GM12875 (cell line): Measurements from ENCODE around the gene BANK1.

ENCODE experiments used
- H3K4me3 ChIP-seq: one replicate; pipeline ENCODE4 v1.5.1; 2011; ENCODE audit warnings: low read depth, low read length, control low read depth
- TF ChIP-seq, protein P1 (sequence below): IDR thresholded peaks from 2 replicates; pipeline ENCODE4 v1.5.1; 2011; ENCODE audit warnings: low read depth, mild to moderate bottlenecking, control low read depth, inconsistent platforms, low read length, moderate library complexity, borderline replicate concordance; ENCODE audit not compliant: insufficient read depth

The BANK1 gene

DNA sequence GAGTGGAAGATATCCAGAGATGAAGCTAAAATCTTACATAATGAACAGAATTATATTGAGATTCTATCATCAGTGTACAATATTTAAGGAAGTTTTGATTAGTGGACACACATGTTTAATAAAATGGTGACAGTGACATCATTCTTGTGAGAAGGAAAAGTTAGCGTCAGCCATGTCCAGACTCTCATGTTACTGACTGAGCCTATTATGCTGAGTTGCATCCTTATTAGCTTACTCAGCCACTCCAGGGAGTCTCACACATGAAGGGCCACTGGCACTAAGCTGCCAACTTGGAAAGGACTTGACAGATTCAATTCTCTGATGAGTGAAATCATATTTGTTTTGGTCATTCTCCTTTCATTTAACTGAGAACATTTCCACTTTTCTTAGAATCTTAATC is 170.6 kb downstream of the BANK1 start:
- no peak overlapping the region for H3K4me3 ChIP-seq
- TF ChIP-seq, protein P1, sequence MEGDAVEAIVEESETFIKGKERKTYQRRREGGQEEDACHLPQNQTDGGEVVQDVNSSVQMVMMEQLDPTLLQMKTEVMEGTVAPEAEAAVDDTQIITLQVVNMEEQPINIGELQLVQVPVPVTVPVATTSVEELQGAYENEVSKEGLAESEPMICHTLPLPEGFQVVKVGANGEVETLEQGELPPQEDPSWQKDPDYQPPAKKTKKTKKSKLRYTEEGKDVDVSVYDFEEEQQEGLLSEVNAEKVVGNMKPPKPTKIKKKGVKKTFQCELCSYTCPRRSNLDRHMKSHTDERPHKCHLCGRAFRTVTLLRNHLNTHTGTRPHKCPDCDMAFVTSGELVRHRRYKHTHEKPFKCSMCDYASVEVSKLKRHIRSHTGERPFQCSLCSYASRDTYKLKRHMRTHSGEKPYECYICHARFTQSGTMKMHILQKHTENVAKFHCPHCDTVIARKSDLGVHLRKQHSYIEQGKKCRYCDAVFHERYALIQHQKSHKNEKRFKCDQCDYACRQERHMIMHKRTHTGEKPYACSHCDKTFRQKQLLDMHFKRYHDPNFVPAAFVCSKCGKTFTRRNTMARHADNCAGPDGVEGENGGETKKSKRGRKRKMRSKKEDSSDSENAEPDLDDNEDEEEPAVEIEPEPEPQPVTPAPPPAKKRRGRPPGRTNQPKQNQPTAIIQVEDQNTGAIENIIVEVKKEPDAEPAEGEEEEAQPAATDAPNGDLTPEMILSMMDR = no peak

DNA sequence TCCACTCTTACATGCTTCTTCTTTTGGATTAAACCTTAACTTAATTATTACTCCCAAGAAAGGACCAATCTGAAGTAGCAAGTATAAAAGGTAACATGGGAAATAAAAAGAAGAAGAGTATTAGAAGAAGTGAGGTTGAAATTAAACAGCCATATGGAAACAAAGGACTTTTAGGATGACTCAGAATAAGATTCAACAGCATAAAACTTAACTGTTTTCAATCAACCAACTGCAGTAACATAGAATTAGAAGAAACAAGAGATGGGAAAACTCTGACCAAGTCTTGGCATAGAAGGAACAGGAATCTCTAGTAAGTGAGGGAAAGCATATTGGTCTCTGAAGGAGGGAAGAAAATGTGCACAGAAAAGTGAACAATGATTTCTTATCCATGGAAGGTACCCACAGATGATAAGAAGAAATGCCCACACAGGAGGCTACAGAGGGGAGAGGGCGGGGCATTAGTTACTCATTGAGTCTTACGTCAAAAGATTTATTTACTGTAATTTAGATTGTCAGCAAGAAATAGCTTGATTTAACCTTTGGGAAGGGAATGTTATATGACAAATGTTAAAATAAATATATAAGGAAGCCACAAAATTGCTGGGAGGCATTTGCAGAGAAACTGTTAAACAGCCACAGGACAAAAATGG is 177.3 kb downstream of the BANK1 start:
- no peak overlapping the region for H3K4me3 ChIP-seq
- TF ChIP-seq, protein P1 = no peak

DNA sequence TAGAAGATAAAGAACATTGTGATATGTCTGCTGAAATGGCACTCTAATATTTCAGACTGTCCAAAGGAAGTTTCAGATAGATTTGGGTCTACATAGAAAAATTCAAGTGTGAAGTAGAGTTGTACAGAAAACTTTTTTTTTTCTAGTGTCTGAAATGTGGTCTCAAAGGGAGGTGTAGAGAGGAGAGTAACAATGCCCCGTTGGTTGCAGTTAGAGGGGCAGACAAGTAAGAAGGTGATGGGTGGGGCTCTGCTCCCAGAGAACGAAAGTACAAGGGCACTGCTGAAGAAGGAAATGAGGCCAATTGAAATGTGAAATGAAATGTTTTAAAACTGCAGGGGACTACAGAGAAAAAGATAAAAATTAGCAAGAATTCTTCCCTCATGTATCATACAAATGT is 177.8 kb downstream of the BANK1 start:
- TF ChIP-seq, protein P1 = no peak
- no peak overlapping the region for H3K4me3 ChIP-seq

DNA sequence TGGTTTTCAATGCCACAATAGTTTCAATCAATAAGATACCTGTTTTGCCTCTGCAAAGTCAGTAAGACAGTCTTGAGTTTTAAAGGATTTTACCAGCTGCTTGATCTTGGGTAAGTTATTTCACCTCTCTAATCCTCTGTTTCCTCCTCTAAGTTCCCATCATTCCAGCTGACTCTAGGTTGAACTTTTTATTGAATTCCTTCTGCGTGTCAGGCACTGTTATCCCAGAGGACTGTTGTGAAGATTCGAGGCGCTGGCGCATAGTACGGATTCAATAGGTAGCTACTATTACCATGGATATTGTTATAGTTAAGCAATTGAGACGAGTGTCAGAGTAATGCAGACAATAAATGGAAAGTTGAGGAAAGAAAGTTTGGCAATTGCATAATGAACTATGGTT is 179.4 kb downstream of the BANK1 start:
- TF ChIP-seq, protein P1 = no peak
- H3K4me3 ChIP-seq = no peak overlapping the region

DNA sequence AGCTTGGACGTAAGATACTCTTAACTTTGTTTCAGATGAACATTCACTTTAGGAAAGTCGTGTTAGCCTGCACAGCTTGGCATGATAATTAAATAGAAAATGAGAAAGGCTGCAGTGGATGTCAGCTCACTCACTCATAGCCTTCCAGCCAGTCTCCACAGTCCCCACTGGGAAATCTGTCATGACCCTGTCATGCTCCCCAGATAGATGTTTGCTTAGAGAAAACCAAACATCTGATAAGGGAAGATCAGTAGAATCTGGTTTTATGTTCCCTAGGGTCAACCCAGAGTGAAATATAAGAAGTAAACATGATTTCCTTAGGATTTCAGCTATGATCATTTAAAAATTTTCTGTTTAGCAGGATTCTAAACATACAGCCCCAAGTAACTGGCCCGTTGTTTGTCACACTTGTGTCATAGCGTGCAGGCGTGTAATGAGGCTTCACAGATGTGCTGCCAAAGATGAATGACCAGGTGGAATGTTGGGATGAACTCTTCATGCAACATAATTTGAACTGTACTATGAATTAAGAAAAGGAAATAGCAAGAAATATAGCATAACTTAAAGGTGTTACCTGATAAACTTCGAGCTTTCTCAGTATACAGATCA is 180.1 kb downstream of the BANK1 start:
- no peak overlapping the region for H3K4me3 ChIP-seq

DNA sequence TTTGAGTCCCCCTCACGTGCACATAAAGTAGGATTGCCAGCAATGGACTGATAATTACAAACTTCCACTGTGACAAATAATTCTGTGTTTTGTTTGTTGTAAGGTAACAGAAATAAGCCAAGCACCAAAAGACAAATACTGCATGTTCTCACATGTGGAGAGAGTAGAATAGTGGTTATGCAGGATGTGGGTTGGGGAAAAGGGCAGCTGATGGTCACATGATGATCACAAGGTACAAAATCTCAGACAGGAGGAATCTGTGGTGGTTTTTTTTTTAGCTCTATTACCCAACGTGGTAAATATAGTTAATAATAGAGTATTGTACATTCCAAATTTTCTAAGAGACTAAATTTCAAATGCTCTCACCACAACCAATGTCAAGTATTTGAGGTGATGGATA is 182.3 kb downstream of the BANK1 start:
- TF ChIP-seq, protein P1 = no peak
- no peak overlapping the region for H3K4me3 ChIP-seq

More for the DNA sequence above, 180.1 kb downstream of the BANK1 start:
- TF ChIP-seq, protein P1 = no peak

DNA sequence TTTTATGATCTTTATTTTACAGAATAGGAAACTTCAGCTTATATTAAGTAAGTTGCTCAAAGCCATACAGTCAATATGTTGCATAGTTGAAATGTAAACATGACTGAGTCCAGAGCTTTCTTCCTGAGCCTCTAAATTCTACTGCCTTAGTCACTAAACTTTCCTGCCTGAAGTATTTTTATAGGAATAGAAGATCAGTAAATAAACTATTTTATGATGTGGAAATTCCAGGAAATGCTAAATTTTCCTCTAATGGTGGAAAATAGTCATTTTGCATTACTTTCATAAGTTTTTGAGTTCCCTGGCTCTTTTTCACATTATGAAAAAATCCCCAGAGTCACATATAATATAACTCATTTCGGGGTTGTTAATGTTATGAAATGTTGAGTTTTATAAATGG is 182.8 kb downstream of the BANK1 start:
- TF ChIP-seq, protein P1 = no peak
- no peak overlapping the region for H3K4me3 ChIP-seq
